GM18909 (cell line): Measurements from ENCODE around the gene SCRG1.

ENCODE experiments used
- ATAC-seq: cut with Tn5 transposase; IDR thresholded peaks from one replicate; pipeline ENCODE4 v1.9.1; 2021; ENCODE audit warnings: mild to moderate bottlenecking; ENCODE audit not compliant: unreplicated experiment, poor library complexity

Gene SCRG1

GRCh38 chr4:173398779-173399415 lies at the start of gene SCRG1:
SCRG1 (minus strand) TSS chr4:173399116; CDS start chr4:173391414, 7,702 bp downstream.
- no peak for ATAC-seq

- no peak for ATAC-seq
These were observed 49.2 kb upstream of the SCRG1 start for GRCh38 chr4:173448103-173448502.

- ATAC-seq = peak; percentile 94
These were observed 47.5 kb upstream of the SCRG1 start for GRCh38 chr4:173446416-173446815.

- ATAC-seq = no peak
These were observed 44.2 kb upstream of the SCRG1 start for GRCh38 chr4:173443121-173443520.

- ATAC-seq = no peak
These were observed 43.5 kb upstream of the SCRG1 start for GRCh38 chr4:173442223-173442932.

- ATAC-seq = no peak
These were observed 42.0 kb upstream of the SCRG1 start for GRCh38 chr4:173440888-173441287.

- ATAC-seq = no peak
These were observed 37.9 kb upstream of the SCRG1 start for GRCh38 chr4:173436771-173437265.

- no peak for ATAC-seq
These were observed 37.2 kb upstream of the SCRG1 start for GRCh38 chr4:173436149-173436579.

GRCh38 chr4:173434231-173434630 lies 35.3 kb upstream of the SCRG1 start:
- ATAC-seq = no peak

- no peak for ATAC-seq
These were observed 34.5 kb upstream of the SCRG1 start for GRCh38 chr4:173433447-173433846.

- peak; percentile 52 for ATAC-seq
These were observed 33.5 kb upstream of the SCRG1 start for GRCh38 chr4:173432430-173432829.

GRCh38 chr4:173426064-173426463 lies 27.1 kb upstream of the SCRG1 start:
- no peak for ATAC-seq

- ATAC-seq = no peak
These were observed 26.2 kb upstream of the SCRG1 start for GRCh38 chr4:173424899-173425805.

- no peak for ATAC-seq
These were observed 21.9 kb upstream of the SCRG1 start for GRCh38 chr4:173420801-173421200.

GRCh38 chr4:173420324-173420752 lies 21.4 kb upstream of the SCRG1 start:
- ATAC-seq = no peak

- no peak for ATAC-seq
These were observed 19.7 kb upstream of the SCRG1 start for GRCh38 chr4:173418639-173419038.

GRCh38 chr4:173417833-173418232 lies 18.9 kb upstream of the SCRG1 start:
- no peak for ATAC-seq

- ATAC-seq = no peak
These were observed 17.2 kb upstream of the SCRG1 start for GRCh38 chr4:173415885-173416653.

GRCh38 chr4:173415092-173415491 lies 16.2 kb upstream of the SCRG1 start:
- ATAC-seq = no peak

GRCh38 chr4:173414456-173414855 lies 15.5 kb upstream of the SCRG1 start:
- ATAC-seq = no peak
